IMR-90 (cell line): ENCODE measurements around the gene SMIM7.

Experiments
- BHLHE40 ChIP-seq: fragments of 150-350 bp; IDR thresholded peaks from 2 replicates; pipeline ENCODE4 v1.6.1; 2016; ENCODE audit warnings: mild to moderate bottlenecking, low read depth, low read length
- CEBPB ChIP-seq: IDR thresholded peaks from 2 replicates; pipeline ENCODE4 v1.6.1; 2012; ENCODE audit warnings: low read depth, low read length, improper control_type of control experiment
- CHD1 ChIP-seq: IDR thresholded peaks from 2 replicates; pipeline ENCODE4 v1.6.1; 2012; ENCODE audit warnings: low read depth, low read length, improper control_type of control experiment
- CTCF ChIP-seq: conservative IDR thresholded peaks from 2 replicates; pipeline ENCODE4 v1.5.1; 2012; ENCODE audit warnings: mild to moderate bottlenecking, low read depth, low read length, improper control_type of control experiment
- MAFK ChIP-seq: IDR thresholded peaks from 2 replicates; pipeline ENCODE4 v1.6.1; 2012; ENCODE audit warnings: low read depth, low read length, improper control_type of control experiment
- MAZ ChIP-seq: IDR thresholded peaks from 2 replicates; pipeline ENCODE4 v1.6.1; 2012; ENCODE audit warnings: low read depth, mild to moderate bottlenecking, low read length, improper control_type of control experiment, moderate library complexity, borderline replicate concordance
- MXI1 ChIP-seq: IDR thresholded peaks from 2 replicates; pipeline ENCODE4 v1.6.1; 2012; ENCODE audit warnings: low read depth, mild to moderate bottlenecking, low read length, moderate library complexity, borderline replicate concordance
- POLR2A ChIP-seq: IDR thresholded peaks from 2 replicates; pipeline ENCODE4 v1.6.1; 2012; ENCODE audit warnings: mild to moderate bottlenecking, low read depth, low read length
- RAD21 ChIP-seq: IDR thresholded peaks from 2 replicates; pipeline ENCODE4 v1.6.1; 2012; ENCODE audit warnings: low read length, improper control_type of control experiment
- RCOR1 ChIP-seq: IDR thresholded peaks from 2 replicates; pipeline ENCODE4 v1.6.1; 2012; ENCODE audit warnings: mild to moderate bottlenecking, low read length, improper control_type of control experiment; ENCODE audit not compliant: insufficient replicate concordance
- RFX5 ChIP-seq: IDR thresholded peaks from 2 replicates; pipeline ENCODE4 v1.8.0; 2012; ENCODE audit warnings: low read depth, mild to moderate bottlenecking, low read length, moderate library complexity
- SMC3 ChIP-seq: fragments of 150-350 bp; IDR thresholded peaks from 2 replicates; pipeline ENCODE4 v1.6.1; 2016; ENCODE audit warnings: low read depth, mild to moderate bottlenecking, antibody characterized with exemption, low read length, moderate library complexity

- TF ChIP-seq CTCF = no peak
- TF ChIP-seq POLR2A = no peak
- TF ChIP-seq BHLHE40 = no peak
- no peak for TF ChIP-seq RAD21
- TF ChIP-seq RCOR1 = no peak
- TF ChIP-seq MAFK = no peak
- no peak for TF ChIP-seq MXI1
- no peak for TF ChIP-seq CHD1
- TF ChIP-seq RFX5 = no peak
- no peak for TF ChIP-seq SMC3
- no peak for TF ChIP-seq CEBPB
- TF ChIP-seq MAZ = no peak
These were observed 21.3 kb downstream of the SMIM7 start for GRCh38 chr19:16638666-16639065.
